Left ventricle myocardium inferior (tissue), 1 donor: Measurements from ENCODE around the gene IL10. TPM values are rescaled to one million over a fixed set of nuclear protein-coding genes. Genes with fewer than 3 reads are reported as not detected.
A peak's percentile ranks its signal among the peaks of the same experiment; 100 is the strongest.

ENCODE experiments used
- DNase-seq: peaks from one replicate; pipeline ENCODE4 v3.0.0-alpha.2; 2020
- H3K27ac ChIP-seq: fragments of 200-600 bp; replicated peaks from 2 replicates; pipeline ENCODE4 v1.8.0; 2021
- H3K27me3 ChIP-seq: fragments of 200-600 bp; 2 replicates; pipeline ENCODE4 v1.8.0; 2021; ENCODE audit warnings: low read depth
- H3K36me3 ChIP-seq: fragments of 200-600 bp; 2 replicates; pipeline ENCODE4 v1.8.0; 2021
- H3K4me1 ChIP-seq: fragments of 200-600 bp; 2 replicates; pipeline ENCODE4 v1.8.0; 2021
- H3K4me3 ChIP-seq: fragments of 200-600 bp; 2 replicates; pipeline ENCODE4 v1.8.0; 2021; ENCODE audit warnings: mild to moderate bottlenecking, moderate library complexity
- H3K9me3 ChIP-seq: fragments of 200-600 bp; replicated peaks from 2 replicates; pipeline ENCODE4 v1.8.0; 2021
- intact Hi-C: fragments of 100-400 bp; cut with micrococcal nuclease; formaldehyde crosslinking; loops from one replicate; pipeline ENCODE4 v1.11.0; 2022
- long read RNA-seq: library from polyadenylated mRNA; unstranded; transcript quantifications from one replicate; pipeline ENCODE4 v2.0.0, GENCODE V29; 2021
- total RNA-seq: library from RNA; stranded (reverse); fragmentation: NEBNext Ultra II Directional; extraction: Animal tissue kit (Norgen Biotek cat#: 25700); gene quantifications from one replicate; pipeline ENCODE4 v1.2.1, GENCODE V29; 2021
- TF ChIP-seq, protein P1 (sequence below): fragments of 200-600 bp; IDR thresholded peaks from 2 replicates; pipeline ENCODE4 v1.8.0; 2021; ENCODE audit warnings: antibody characterized with exemption, mild to moderate bottlenecking, borderline replicate concordance
- donor health status: DM: no; HTN: yes; CAD: no; lungs with severe emphysema.

IL10 gene
- 0.38 TPM for total RNA-seq
- long read RNA-seq, partial matches to known transcripts: 0 of 1 reads
- long read RNA-seq, other reads (novel, unspliced or antisense): 0 of 1 reads

- Histone ChIP-seq H3K9me3 (no peaks in the 10 kb centered on the region), H3K4me3 (no peak within 1 kb of the TSS), H3K36me3 (no peaks in the 10 kb centered on the region), H3K27me3 (peaks cover 27% of the 10 kb centered on the region), H3K4me1 (no peaks in the 10 kb centered on the region), H3K27ac (peak within 1 kb of the TSS; percentile 30)
- TF ChIP-seq, protein P1, sequence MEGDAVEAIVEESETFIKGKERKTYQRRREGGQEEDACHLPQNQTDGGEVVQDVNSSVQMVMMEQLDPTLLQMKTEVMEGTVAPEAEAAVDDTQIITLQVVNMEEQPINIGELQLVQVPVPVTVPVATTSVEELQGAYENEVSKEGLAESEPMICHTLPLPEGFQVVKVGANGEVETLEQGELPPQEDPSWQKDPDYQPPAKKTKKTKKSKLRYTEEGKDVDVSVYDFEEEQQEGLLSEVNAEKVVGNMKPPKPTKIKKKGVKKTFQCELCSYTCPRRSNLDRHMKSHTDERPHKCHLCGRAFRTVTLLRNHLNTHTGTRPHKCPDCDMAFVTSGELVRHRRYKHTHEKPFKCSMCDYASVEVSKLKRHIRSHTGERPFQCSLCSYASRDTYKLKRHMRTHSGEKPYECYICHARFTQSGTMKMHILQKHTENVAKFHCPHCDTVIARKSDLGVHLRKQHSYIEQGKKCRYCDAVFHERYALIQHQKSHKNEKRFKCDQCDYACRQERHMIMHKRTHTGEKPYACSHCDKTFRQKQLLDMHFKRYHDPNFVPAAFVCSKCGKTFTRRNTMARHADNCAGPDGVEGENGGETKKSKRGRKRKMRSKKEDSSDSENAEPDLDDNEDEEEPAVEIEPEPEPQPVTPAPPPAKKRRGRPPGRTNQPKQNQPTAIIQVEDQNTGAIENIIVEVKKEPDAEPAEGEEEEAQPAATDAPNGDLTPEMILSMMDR: no peak
- intact Hi-C loops: no loop called here
- DNase-seq: peak; percentile 24
These were observed at the start of gene IL10 for GRCh38 chr1:206772243-206772937. IL10 (minus strand) TSS chr1:206772494; CDS start chr1:206772435, 59 bp downstream.

- no peaks in the 10 kb centered on the region for H3K27me3 ChIP-seq
- H3K9me3 ChIP-seq: no peaks in the 10 kb centered on the region
- no peak overlapping the region for H3K4me3 ChIP-seq
- H3K4me1 ChIP-seq: peaks cover 10% of the 10 kb centered on the region
- TF ChIP-seq, protein P1: no peak
- no peak for DNase-seq
- H3K36me3 ChIP-seq: no peaks in the 10 kb centered on the region
- no peak overlapping the region for H3K27ac ChIP-seq
- intact Hi-C loops: no loop called here
These were observed 49.2 kb upstream of the IL10 start for GRCh38 chr1:206821493-206821892.

- TF ChIP-seq, protein P1: no peak
- no peak for DNase-seq
- H3K4me1 ChIP-seq: peaks cover 13% of the 10 kb centered on the region
- H3K27me3 ChIP-seq: no peaks in the 10 kb centered on the region
- no peak overlapping the region for H3K27ac ChIP-seq
- peaks cover 16% of the 10 kb centered on the region for H3K9me3 ChIP-seq
- no peak overlapping the region for H3K4me3 ChIP-seq
- no peaks in the 10 kb centered on the region for H3K36me3 ChIP-seq
- intact Hi-C loops: no loop called here
These were observed 44.3 kb upstream of the IL10 start for GRCh38 chr1:206816390-206817287.

- intact Hi-C loops: no loop called here
- Histone ChIP-seq H3K9me3 (peaks cover 16% of the 10 kb centered on the region), H3K27ac (peak overlapping the region; percentile 9), H3K4me3 (no peak overlapping the region), H3K27me3 (no peaks in the 10 kb centered on the region), H3K36me3 (no peaks in the 10 kb centered on the region), H3K4me1 (peaks cover 13% of the 10 kb centered on the region)
- TF ChIP-seq, protein P1: no peak
- peak; percentile 28 for DNase-seq
These were observed 42.5 kb upstream of the IL10 start for GRCh38 chr1:206814716-206815341.

GRCh38 chr1:206812471-206812870 lies 40.2 kb upstream of the IL10 start:
- H3K4me1 ChIP-seq: peaks cover 13% of the 10 kb centered on the region
- peaks cover 16% of the 10 kb centered on the region for H3K9me3 ChIP-seq
- TF ChIP-seq, protein P1: no peak
- no peaks in the 10 kb centered on the region for H3K27me3 ChIP-seq
- DNase-seq: no peak
- no peaks in the 10 kb centered on the region for H3K36me3 ChIP-seq
- H3K4me3 ChIP-seq: no peak overlapping the region
- intact Hi-C loops: no loop called here
- H3K27ac ChIP-seq: no peak overlapping the region
